ENCODE measurements around the gene NOL9. TPM values are rescaled to one million over a fixed set of nuclear protein-coding genes. Genes with fewer than 3 reads are reported as not detected.

The NOL9 gene
- total RNA-seq, 2 donors from 2014 or later, result 62.3 to 77.7 TPM

DNA sequence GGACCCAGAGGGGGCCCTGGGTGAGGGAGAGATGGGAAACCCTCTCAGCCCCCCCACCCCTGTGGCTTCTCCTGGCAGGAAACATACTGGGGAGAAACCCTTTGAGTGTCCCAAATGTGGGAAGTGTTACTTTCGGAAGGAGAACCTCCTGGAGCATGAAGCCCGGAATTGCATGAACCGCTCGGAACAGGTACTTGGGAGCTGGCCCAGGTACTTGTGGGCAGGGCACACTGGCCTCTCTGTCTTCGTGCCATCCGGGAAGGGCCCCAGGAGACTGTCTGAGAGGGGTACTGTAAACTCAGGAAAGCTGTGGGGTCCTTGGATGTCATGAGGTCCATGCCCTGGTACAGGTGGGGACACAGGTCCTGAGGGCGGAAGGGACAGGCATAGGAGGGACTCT is 31.5 kb upstream of the NOL9 start:
- no peak overlapping the region for H3K27ac Mint-ChIP-seq
- no peak for DNase-seq
- H3K9me3 ChIP-seq (ENCODE audit: control insufficient read depth, low read length, poor library complexity, severe bottlenecking), result no peaks in the 10 kb centered on the region
- H3K4me1 Mint-ChIP-seq, result peaks cover 29% of the 10 kb centered on the region
- no peaks in the 10 kb centered on the region for H3K27me3 Mint-ChIP-seq
- no peak for ATAC-seq
- no peak overlapping the region for H3K4me3 Mint-ChIP-seq
- no peaks in the 10 kb centered on the region for H3K36me3 Mint-ChIP-seq (ENCODE audit: low read depth)

DNA sequence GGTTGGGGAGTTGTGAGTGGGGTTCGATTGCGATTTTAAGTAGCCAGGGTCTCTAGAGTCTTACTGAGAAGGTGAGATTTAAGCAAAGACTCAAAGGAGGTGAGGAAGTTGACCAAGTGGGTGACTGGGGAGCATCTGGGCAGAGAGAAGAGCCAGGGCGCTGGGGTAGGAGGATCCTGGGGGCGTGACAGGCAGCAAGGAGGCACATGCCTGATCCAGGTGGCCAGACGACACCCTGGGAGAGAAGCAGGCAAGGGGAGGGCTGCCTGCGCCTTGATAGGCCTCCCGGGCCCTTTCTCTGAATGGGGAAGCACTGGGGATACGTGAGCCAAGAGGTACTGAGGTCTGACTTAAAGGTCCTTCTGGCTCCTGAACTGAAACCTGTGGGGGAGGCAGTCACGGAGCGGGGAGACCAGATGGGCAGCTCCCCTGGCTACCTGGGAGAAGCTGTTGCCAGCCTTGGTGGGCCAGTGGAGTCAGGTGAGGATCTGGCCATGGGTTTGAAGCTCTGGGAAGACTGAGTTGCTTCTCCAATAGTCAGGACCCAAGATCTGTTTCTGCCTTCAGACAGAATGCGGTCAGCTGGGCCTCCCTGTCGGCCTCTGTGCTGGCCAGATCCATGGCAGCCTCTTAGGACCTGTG is 30.9 kb upstream of the NOL9 start:
- DNase-seq (no peak), ATAC-seq (no peak)

DNA sequence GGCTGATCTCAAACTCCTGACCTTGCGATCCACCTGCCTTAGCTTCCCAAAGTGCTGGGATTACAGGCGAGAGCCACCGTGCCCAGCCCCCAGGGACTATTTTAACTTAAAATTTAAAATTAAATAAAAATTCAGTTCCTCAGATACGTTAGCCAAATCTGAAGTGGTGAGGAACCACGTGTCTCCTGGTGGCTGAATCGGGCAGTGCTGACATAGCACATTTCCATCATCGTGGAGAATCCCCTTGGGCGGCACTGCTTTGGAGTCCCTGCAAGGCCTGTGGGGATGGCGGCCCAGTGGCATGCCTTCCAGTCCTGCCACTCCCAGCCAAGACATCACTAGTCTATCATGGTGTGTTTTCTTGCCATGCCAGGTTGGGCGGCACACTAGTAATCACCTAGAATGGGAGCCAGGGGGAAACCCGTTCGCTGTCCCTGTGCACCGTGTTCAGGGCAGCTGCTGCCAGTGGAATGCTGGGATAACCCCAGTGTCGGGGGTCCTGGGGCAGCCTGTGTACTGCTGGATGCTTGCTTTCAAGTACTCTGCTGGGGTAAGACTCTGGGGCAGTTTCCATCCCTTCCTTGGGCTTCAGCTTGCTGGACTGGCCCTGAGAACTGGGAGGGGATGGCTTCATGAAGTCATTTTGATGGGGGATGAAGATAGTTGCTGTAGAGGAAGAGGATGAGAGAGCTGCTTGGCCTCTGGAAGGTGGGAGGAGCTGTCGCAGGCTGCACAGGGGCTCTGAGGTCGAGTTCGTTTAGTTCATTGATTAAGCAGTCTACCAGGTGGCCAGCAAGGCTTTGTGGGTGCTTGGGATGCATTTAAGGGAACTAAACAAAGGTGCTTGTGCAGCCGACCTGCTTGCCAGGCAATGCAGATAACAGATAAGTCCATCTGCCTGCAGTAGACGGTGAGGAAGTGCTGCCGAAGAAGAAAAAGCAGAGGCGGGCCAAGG is 30.1 kb upstream of the NOL9 start:
- H3K4me1 Mint-ChIP-seq, result peaks cover 35% of the 10 kb centered on the region
- no peaks in the 10 kb centered on the region for H3K9me3 ChIP-seq (ENCODE audit: control insufficient read depth, low read length, poor library complexity, severe bottlenecking)
- DNase-seq (no peak), ATAC-seq (no peak)
- H3K36me3 Mint-ChIP-seq (ENCODE audit: low read depth), result no peaks in the 10 kb centered on the region
- no peak overlapping the region for H3K4me3 Mint-ChIP-seq
- peak overlapping the region; percentile 68 for H3K27ac Mint-ChIP-seq
- H3K27me3 Mint-ChIP-seq, result no peaks in the 10 kb centered on the region

More for the DNA sequence above, 30.9 kb upstream of the NOL9 start:
- no peak overlapping the region for H3K4me3 Mint-ChIP-seq
- H3K4me1 Mint-ChIP-seq, result peaks cover 31% of the 10 kb centered on the region
- peak overlapping the region; percentile 68 for H3K27ac Mint-ChIP-seq
- no peaks in the 10 kb centered on the region for H3K27me3 Mint-ChIP-seq
- H3K36me3 Mint-ChIP-seq (ENCODE audit: low read depth), result no peaks in the 10 kb centered on the region
- H3K9me3 ChIP-seq (ENCODE audit: control insufficient read depth, low read length, poor library complexity, severe bottlenecking), result no peaks in the 10 kb centered on the region

DNA sequence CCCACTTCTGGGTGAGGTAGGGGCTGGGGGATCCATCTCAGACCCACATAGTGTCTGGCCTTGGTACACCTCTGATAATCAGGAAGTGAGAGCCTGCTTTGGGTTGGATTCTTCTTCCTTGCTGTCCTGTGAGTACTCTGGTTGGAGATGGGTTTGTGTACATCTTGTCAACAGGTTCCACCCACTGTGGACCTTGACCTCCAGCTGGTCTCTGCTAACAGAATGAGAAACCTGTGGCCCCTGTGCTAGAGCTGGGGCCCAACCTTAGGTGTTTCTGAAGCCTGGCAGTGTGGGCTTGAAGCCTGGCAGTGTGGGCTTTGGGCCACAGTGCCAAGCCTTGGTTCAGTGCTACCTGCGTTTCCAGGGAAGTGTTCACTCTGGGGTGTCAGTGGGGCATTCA is 28.1 kb upstream of the NOL9 start:
- no peak overlapping the region for H3K27ac Mint-ChIP-seq
- no peaks in the 10 kb centered on the region for H3K9me3 ChIP-seq (ENCODE audit: control insufficient read depth, low read length, poor library complexity, severe bottlenecking)
- H3K4me1 Mint-ChIP-seq, result peaks cover 37% of the 10 kb centered on the region
- ATAC-seq, result no peak
- H3K4me3 Mint-ChIP-seq, result peak overlapping the region; percentile 55
- DNase-seq, result no peak
- no peaks in the 10 kb centered on the region for H3K27me3 Mint-ChIP-seq
- no peaks in the 10 kb centered on the region for H3K36me3 Mint-ChIP-seq (ENCODE audit: low read depth)

DNA sequence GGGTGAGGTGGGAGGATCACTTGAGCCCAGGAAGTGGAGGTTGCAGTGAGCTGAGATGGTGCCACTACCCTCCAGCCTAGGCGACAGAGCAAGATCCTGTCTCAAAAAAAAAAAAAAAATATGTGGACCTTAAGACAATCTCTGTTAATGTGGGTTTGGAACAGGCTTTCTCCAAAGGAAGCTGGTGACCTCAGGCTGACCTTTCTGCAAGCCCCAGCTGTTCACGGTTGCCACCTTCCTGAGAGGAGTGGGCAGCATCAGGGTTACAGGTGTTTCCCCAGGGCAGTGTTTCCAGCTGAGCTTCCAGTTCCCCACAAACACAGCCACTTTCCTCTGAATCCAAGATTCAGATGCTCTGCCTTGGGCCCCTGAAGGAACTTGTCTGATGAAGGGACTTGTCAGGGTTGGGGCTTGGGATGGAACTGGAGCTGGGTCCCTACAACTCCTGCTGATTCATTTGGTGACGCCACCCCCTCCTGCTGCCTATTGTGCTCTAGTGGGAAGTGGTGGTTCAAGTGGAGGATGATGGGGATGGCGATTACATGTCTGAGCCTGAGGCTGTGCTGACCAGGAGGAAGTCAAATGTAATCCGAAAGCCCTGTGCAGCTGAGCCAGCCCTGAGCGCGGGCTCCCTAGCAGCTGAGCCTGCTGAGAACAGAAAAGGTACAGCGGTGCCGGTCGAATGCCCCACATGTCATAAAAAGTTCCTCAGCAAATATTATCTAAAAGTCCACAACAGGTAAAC is 27.4 kb upstream of the NOL9 start:
- H3K4me3 Mint-ChIP-seq, result peak overlapping the region; percentile 96
- peaks cover 37% of the 10 kb centered on the region for H3K4me1 Mint-ChIP-seq
- peak overlapping the region; percentile 95 for H3K27ac Mint-ChIP-seq
- H3K9me3 ChIP-seq (ENCODE audit: control insufficient read depth, low read length, poor library complexity, severe bottlenecking), result no peaks in the 10 kb centered on the region
- no peaks in the 10 kb centered on the region for H3K36me3 Mint-ChIP-seq (ENCODE audit: low read depth)
- H3K27me3 Mint-ChIP-seq, result no peaks in the 10 kb centered on the region
- ATAC-seq (no peak), DNase-seq (no peak)

DNA sequence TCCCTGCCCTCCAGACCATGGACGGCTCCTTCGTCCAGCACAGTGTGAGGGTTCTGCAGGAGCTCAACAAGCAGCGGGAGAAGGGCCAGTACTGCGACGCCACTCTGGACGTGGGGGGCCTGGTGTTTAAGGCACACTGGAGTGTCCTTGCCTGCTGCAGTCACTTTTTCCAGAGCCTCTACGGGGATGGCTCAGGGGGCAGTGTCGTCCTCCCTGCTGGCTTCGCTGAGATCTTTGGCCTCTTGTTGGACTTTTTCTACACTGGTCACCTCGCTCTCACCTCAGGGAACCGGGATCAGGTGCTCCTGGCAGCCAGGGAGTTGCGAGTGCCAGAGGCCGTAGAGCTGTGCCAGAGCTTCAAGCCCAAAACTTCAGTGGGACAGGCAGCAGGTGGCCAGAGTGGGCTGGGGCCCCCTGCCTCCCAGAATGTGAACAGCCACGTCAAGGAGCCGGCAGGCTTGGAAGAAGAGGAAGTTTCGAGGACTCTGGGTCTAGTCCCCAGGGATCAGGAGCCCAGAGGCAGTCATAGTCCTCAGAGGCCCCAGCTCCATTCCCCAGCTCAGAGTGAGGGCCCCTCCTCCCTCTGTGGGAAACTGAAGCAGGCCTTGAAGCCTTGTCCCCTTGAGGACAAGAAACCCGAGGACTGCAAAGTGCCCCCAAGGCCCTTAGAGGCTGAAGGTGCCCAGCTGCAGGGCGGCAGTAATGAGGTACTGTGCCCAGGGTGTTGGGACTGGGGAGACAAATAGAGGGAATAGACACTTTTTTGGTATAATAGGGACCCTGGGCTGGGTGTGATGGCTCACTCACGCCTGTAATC is 26.5 kb upstream of the NOL9 start:
- no peaks in the 10 kb centered on the region for H3K9me3 ChIP-seq (ENCODE audit: control insufficient read depth, low read length, poor library complexity, severe bottlenecking)
- DNase-seq, result no peak
- no peak for ATAC-seq
- Mint-ChIP-seq H3K27me3 (no peaks in the 10 kb centered on the region), H3K27ac (peak overlapping the region; percentile 95), H3K4me3 (peak overlapping the region; percentile 96), H3K4me1 (peaks cover 37% of the 10 kb centered on the region), H3K36me3 (ENCODE audit: low read depth) (no peaks in the 10 kb centered on the region)

DNA sequence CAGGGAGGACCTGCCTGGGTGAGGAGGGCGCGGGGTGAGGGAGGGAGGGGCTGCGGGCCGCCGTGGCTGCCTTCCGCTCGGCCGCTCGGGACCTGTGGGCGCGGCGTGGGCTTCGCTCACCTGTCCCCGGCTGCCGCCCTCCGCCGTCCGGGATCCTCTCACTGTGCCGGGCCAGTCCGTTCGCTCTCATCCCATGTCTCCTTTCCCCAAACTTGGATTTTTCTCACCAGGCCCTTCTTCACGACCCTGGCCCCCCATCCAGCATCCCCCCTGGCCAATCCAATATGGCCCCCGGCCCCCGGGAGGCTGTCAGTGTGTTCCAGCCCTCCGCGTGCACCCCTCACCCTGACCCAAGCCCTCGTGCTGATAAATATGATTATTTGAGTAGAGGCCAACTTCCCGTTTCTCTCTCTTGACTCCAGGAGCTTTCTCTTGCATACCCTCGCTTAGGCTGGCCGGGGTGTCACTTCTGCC is 25.8 kb upstream of the NOL9 start:
- Mint-ChIP-seq H3K27ac (peak overlapping the region; percentile 95), H3K4me3 (peak overlapping the region; percentile 96), H3K36me3 (ENCODE audit: low read depth) (no peaks in the 10 kb centered on the region), H3K4me1 (peaks cover 37% of the 10 kb centered on the region), H3K27me3 (no peaks in the 10 kb centered on the region)
- ATAC-seq (peak; percentile 45), DNase-seq (no peak)
- no peaks in the 10 kb centered on the region for H3K9me3 ChIP-seq (ENCODE audit: control insufficient read depth, low read length, poor library complexity, severe bottlenecking)

DNA sequence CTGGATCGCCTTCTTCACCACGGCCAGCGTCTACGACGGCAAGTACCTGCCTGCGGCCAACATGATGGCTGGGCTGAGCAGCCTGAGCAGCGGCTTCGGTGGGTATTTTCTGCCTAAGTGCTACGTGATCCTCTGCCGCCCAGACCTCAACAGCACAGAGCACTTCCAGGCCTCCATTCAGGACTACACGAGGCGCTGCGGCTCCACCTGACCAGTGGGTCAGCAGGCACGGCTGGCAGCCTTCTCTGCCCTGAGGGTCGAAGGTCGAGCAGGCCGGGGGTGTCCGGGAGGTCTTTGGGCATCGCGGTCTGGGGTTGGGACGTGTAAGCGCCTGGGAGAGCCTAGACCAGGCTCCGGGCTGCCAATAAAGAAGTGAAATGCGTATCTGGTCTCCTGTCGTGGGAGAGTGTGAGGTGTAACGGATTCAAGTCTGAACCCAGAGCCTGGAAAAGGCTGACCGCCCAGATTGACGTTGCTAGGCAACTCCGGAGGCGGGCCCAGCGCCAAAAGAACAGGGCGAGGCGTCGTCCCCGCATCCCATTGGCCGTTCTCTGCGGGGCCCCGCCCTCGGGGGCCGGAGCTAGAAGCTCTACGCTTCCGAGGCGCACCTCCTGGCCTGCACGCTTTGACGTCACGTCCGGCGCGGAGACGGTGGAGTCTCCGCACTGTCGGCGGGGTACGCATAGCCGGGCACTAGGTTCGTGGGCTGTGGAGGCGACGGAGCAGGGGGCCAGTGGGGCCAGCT is 25.2 kb upstream of the NOL9 start, which contains the start of gene ZBTB48:
Gene ZBTB48 (plus strand): TSS at position 621 of the 745 bp plus-strand sequence. CDS start 616 bp downstream, outside the sequence.
- peaks cover 30% of the 10 kb centered on the region for H3K4me1 Mint-ChIP-seq
- no peaks in the 10 kb centered on the region for H3K9me3 ChIP-seq (ENCODE audit: control insufficient read depth, low read length, poor library complexity, severe bottlenecking)
- DNase-seq (peak; percentile 94 to 96 (median 95)), ATAC-seq (peak; percentile 99)
- H3K36me3 Mint-ChIP-seq (ENCODE audit: low read depth), result no peaks in the 10 kb centered on the region
- peak within 1 kb of the TSS; percentile 96 for H3K4me3 Mint-ChIP-seq
- H3K27me3 Mint-ChIP-seq, result no peaks in the 10 kb centered on the region
- H3K27ac Mint-ChIP-seq, result peak within 1 kb of the TSS; percentile 95

DNA sequence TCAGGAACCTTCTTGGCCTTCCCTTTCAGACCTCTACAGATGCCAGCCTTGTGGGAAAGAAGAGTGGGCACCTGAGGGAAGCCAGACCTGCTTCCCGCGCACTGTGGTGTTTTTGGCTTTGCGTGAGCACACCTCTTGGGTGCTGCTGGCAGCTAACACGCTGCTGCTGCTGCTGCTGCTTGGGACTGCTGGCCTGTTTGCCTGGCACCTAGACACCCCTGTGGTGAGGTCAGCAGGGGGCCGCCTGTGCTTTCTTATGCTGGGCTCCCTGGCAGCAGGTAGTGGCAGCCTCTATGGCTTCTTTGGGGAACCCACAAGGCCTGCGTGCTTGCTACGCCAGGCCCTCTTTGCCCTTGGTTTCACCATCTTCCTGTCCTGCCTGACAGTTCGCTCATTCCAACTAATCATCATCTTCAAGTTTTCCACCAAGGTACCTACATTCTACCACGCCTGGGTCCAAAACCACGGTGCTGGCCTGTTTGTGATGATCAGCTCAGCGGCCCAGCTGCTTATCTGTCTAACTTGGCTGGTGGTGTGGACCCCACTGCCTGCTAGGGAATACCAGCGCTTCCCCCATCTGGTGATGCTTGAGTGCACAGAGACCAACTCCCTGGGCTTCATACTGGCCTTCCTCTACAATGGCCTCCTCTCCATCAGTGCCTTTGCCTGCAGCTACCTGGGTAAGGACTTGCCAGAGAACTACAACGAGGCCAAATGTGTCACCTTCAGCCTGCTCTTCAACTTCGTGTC is 24.5 kb upstream of the NOL9 start:
- Mint-ChIP-seq H3K4me3 (peak overlapping the region; percentile 96), H3K27me3 (no peaks in the 10 kb centered on the region), H3K36me3 (ENCODE audit: low read depth) (no peaks in the 10 kb centered on the region), H3K27ac (peak overlapping the region; percentile 95), H3K4me1 (peaks cover 28% of the 10 kb centered on the region)
- no peak for ATAC-seq
- DNase-seq, result no peak
- no peaks in the 10 kb centered on the region for H3K9me3 ChIP-seq (ENCODE audit: control insufficient read depth, low read length, poor library complexity, severe bottlenecking)

DNA sequence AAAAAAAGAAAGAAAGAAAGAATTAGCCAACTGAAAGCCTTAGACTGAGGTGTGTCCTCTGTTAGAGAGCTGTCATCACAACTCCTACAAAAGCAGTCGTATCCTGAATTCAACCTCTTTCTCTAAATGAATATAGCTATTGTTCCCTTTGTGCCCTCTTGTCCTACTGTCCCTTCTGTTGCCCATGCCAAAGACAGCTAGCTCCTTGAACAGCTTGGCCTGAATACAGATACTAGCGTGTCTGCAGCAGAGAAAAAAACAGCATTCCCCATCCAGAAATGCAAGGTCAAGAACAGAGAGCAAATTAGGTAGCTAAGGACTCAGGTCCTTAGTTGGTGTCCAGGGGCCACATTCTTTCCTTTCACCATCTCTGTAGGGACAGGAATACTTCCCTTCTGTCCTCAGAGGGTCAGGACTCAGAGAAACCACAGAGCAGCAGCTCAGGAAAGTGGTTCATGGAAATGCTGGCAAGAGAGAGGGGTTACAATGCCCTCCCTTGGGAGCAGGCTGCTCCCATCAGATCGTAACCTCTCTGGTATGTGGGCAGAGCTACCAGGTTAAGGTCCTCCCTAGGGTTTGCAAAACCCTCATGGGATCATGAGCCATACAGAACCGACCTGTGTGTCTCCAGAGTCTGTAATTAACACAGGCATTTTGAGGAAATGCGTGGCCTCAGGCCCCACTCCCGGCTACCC is 23.7 kb upstream of the NOL9 start:
- Mint-ChIP-seq H3K4me3 (no peak overlapping the region), H3K4me1 (peaks cover 28% of the 10 kb centered on the region), H3K36me3 (ENCODE audit: low read depth) (no peaks in the 10 kb centered on the region), H3K27ac (no peak overlapping the region), H3K27me3 (no peaks in the 10 kb centered on the region)
- H3K9me3 ChIP-seq (ENCODE audit: control insufficient read depth, low read length, poor library complexity, severe bottlenecking), result no peaks in the 10 kb centered on the region
- ATAC-seq, result no peak
- no peak for DNase-seq

DNA sequence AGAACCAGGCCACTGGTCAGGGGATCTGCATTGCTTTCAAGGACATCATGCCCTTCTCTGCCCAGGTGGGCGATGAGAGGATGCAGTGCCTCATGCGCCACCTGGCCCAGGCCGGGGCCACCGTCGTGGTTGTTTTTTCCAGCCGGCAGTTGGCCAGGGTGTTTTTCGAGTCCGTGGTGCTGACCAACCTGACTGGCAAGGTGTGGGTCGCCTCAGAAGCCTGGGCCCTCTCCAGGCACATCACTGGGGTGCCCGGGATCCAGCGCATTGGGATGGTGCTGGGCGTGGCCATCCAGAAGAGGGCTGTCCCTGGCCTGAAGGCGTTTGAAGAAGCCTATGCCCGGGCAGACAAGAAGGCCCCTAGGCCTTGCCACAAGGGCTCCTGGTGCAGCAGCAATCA is 20.5 kb upstream of the NOL9 start:
- H3K4me1 Mint-ChIP-seq, result peaks cover 12% of the 10 kb centered on the region
- ATAC-seq, result no peak
- H3K27ac Mint-ChIP-seq, result no peak overlapping the region
- no peaks in the 10 kb centered on the region for H3K9me3 ChIP-seq (ENCODE audit: control insufficient read depth, low read length, poor library complexity, severe bottlenecking)
- no peak overlapping the region for H3K4me3 Mint-ChIP-seq
- peaks cover 3% of the 10 kb centered on the region for H3K36me3 Mint-ChIP-seq (ENCODE audit: low read depth)
- H3K27me3 Mint-ChIP-seq, result no peaks in the 10 kb centered on the region
- DNase-seq, result no peak
